Inflammatory macrophage treated with lipopolysaccharide for 1 hour (primary cell): ENCODE results near the gene MICALL2.

Experiments used
- DNase-seq, 2 donors: peaks; one replicate each; pipeline ENCODE4 v3.0.0-alpha.2; 2020 to 2022

MICALL2 gene

GRCh38 chr7:1466524-1467271, 7.4 kb upstream of the MICALL2 start:
- no peak for DNase-seq

DNA sequence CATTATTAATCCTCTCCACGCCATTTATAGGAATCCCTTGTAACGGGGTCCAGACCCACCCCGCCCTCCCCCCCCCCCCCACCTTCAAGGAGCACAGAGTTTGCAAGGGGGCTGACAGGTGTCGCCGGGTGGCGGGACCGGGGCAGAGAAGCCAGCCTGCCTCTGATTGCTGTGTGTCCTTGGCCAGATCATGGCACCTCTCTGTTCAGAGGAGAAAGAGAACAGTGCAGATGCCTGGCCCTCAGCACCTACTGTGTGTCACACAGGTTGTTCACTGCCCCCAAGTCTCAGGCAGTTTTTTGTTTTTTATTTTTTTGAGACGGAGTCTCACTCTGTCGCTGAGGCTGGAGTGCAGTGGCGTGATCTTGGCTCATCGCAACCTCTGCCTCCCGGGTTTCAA, 5.4 kb upstream of the MICALL2 start:
- no peak for DNase-seq

DNA sequence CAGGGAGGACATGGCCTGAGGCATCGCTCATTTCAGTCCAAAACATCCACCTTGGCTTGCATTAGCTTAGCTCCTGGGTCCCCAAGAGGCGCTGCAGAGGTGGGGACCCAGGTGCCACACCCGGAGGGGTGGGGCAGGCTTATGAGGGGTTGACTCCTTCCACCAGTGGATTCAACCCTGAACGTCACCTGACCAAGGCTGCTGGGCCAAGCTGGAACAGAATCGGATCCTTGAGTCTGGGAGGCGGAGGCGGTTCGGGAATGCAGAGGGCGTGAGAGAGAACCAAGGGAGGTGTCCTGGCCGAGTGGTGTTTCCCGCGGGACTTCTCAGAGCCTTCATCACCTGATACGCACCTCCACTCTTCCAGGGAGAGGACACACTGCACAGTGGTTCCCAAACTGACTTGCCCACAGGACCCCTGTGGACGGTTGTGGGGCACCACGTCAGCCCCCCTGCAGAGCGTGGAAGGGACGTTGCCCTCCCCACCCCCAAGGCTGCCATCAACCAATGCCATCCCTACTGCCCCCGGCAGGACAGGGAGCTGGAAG, 4.5 kb upstream of the MICALL2 start:
- DNase-seq = no peak

DNA sequence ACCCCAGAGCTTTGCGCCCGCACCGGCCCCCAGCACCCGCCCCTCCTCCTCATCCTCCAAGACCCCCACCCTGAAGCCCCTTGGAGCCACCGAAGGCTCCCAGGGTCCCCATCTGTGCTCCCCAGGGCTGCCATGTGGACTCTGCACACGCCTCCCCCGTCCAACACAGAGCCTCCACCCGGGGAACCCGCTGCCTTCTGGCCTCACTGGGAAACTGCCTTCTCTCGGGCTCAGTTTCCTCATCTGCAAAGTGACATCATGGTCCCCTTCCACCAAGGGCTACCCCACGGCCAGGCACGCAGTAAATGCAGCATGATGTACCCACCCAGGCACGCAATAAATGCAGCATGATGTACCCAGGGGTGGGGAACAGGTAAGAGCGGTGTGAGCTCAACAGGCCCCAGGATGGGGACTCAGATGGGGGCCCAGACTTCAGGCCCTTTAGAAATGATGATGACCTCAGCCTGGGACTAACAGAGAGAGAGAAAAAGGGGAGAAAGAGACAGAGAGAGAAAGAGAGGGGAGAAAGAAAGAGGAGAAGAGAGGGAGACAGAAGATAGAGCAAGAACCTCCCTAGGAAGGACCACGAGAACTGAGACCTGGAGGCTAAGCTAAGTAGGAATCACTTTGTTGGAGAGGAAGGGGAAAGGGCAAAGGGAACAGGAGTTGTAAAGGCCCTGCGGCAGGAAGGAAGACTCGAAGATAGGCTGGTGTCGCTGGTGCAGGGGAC, 2.5 kb upstream of the MICALL2 start:
- DNase-seq = peak; percentile 23

GRCh38 chr7:1460821-1461645, 1.8 kb upstream of the MICALL2 start:
- DNase-seq = peak; percentile 79 to 91

- peak; percentile 47 to 85 for DNase-seq
Measured at GRCh38 chr7:1459920-1460820, 900 bp upstream of the MICALL2 start.

DNA sequence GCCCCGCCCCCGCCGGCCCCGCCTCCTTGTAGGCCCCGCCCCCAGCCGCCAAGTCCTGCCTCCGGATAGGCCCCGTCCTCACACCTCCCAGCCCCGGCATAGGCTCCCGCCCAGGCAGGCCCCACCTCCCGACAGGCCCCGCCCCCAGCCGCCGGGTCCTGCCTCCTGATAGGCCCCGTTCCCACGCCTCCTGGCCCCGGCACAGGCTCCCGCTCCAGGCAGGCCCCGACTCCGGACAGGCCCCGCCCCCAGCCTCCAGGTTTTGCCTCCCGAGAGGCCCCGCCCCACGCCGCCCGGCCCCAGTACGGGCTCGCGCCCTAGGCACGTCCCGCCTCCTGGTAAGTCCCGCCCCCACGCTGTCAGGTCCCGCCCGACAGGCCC, 232 bp upstream of the MICALL2 start:
- DNase-seq = peak; percentile 99

DNA sequence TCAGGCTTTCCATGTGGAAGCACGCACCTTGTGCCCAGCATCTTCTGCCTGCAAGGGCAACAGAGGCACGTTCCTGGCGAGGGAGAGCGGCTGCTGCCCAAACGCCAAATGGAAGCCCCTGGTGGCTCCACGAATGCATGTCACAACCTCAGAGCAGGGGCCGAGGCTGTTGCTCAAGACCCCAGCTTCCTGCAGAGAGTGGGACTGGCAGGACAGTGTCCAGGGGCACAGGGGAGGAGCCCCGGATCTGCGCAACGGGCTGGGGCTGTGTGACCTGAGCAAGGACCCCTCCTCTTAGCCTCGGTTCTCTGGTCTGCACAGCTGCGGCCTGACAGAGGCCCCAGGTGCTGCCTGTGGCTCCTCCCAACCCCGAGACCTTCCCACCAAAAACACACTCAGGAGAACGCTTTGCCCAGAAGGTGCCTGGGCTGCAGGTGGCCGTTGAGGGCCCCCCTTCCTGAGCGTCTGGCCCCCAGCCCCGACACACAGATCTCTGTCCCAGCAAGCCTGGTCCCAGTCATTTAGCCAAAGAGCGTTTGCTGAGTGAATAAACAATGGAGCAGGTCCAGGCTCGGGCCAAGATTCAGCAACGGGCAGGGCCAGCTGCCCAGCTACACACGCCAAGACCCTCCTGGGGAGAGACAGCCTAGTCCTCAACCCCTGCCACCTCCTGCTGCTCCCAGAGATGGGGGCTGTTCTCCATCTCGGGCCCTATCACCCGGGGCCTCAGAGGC, 1.2 kb downstream of the MICALL2 start:
- DNase-seq = peak; percentile 16 to 17

- DNase-seq = peak; percentile 3 to 10
Measured at GRCh38 chr7:1457059-1457948, 2.0 kb downstream of the MICALL2 start.

GRCh38 chr7:1455955-1456354, 3.3 kb downstream of the MICALL2 start:
- DNase-seq = no peak

- no peak for DNase-seq
Measured at GRCh38 chr7:1455241-1455939, 3.9 kb downstream of the MICALL2 start.

DNA sequence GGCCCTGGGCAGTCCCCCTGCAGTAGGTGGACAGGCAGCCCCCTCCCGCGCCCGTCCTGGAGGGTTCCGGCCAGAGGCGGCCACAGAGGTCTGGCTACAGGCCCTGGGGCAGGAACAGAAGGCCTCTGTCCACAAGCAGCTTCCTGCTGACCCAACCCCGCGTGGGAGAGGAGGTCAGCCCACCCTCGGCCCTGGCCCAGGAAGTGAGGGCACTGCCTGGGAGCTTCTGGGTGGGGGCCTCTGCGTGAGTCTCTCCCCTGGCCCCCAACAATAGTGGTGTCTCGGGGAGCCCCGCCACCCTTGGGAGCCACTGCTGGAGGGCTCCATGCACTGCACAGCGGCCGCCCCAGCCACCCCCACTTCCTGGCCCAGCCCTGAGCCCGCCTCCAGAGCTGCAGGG, 4.7 kb downstream of the MICALL2 start:
- DNase-seq = no peak

- no peak for DNase-seq
Measured at GRCh38 chr7:1452205-1452604, 7.1 kb downstream of the MICALL2 start.

DNA sequence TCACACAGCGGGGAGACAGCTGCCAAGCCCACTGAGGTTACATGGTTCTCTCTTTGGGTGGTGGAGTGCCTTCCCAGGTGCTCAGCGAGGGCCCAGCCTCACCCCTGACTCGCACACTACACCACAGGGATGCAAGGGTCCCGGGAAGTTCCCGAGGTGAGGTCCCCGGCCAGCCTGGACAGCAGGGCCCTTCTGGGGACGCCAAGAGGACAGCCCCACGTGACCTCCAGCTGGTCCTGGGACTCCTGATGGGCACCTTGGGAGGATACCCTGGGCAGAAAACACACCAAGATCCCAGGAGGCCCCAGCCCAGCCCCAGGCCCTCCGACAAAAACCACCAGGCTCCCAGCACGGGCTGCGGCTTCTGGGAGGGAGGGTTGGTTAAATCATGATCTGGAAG, 8.3 kb downstream of the MICALL2 start:
- DNase-seq = no peak

DNA sequence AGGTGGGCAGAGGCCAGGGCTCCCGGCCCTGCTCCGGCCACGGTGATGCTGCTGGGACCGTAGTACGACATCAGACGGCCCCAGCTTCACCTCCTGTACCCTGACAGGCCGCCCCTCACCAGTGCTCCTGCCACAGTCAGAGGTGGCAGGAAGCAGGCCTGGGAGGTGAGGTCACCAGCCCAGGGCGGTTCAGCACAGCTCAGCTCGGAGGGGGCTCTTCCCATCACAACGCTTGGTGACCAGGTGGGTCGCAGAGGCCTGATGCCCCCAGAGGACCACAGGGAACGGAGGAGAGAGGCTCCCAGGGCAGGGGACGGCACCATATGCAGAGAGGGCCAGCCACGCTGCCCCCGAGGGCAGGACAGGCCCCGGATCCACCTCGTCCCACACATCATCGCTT, 8.8 kb downstream of the MICALL2 start:
- DNase-seq = no peak

- no peak for DNase-seq
Measured at GRCh38 chr7:1449951-1450350, 9.3 kb downstream of the MICALL2 start.

DNA sequence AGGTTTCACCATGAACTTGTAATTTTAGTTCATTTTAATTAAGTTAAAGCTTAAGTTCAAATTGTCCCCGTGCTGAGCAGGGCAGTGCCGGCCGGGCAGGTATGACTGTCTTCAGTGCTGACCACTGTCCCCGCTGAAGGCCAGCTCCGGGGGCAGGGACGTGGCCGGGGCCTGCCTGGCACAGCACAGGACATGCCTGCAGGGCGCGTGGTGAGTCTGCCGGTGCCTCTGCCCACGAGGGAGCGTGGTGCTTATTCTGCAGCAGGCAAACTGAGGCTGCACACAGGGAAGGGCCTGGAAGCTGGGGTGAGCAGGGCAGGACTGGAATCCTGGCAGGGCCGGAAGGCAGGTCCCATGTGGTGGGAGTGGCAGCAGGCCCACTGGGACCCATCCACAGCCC, 9.8 kb downstream of the MICALL2 start:
- no peak for DNase-seq

DNA sequence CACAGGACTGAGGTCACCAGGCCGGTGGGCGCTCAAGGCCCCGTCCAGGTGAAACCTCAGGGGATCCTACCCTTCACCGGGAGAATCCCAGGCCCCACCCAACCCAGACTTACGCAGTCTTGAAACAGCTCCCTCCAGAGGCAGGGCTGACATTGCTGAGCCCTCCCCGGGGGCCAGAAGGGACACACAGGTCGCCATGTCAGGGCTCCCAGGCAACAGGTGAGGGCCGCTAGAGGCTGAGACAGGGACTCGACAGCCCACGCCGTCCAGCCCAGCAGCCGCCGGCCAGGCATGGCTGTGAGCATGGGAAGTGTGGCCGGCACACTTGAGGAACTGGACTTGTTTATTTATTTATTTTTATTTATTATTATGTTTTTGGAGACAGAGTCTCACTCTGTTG, 10.3 kb downstream of the MICALL2 start:
- no peak for DNase-seq

GRCh38 chr7:1447551-1448244, 11.6 kb downstream of the MICALL2 start:
- no peak for DNase-seq
